Measurements from ENCODE around the gene SLC22A16. TPM values are rescaled to one million over a fixed set of nuclear protein-coding genes. Genes with fewer than 3 reads are reported as not detected.

Gene SLC22A16
- total and polyA plus RNA-seq, 2 experiments from 2014 or later = not detected

GRCh38 chr6:110425816-110426215, 50.6 kb downstream of the SLC22A16 start:
- no peaks in the 10 kb centered on the region for H3K4me1 ChIP-seq (ENCODE audit: insufficient read depth)
- H3K4me3 ChIP-seq = no peak overlapping the region
- H2AFZ ChIP-seq = no peak overlapping the region
- H3K27me3 ChIP-seq = no peaks in the 10 kb centered on the region
- no peaks in the 10 kb centered on the region for H4K20me1 ChIP-seq (ENCODE audit: insufficient read depth, poor library complexity, severe bottlenecking)
- H3K9me3 ChIP-seq (ENCODE audit: low read depth) = no peaks in the 10 kb centered on the region
- no peak for DNase-seq (ENCODE audit: low spot score)
- no peak for TF ChIP-seq EZH2phosphoT487 (IDR thresholded peaks at IDR 0.05; ENCODE audit: low read depth, severe bottlenecking, unreplicated experiment)
- WGBS (ENCODE audit: low lambda C conversion rate, missing lambda C conversion rate) = 48% methylated on average over 5 of the region's 5 CpGs
- no peaks in the 10 kb centered on the region for H3K79me2 ChIP-seq
- H3K27ac ChIP-seq = no peak overlapping the region
- no peak overlapping the region for H3K4me2 ChIP-seq
- no peaks in the 10 kb centered on the region for H3K9me2 ChIP-seq (replicated peaks; ENCODE audit: insufficient read depth)
- H3K36me3 ChIP-seq (replicated peaks; ENCODE audit: insufficient read depth, low read depth) = no peaks in the 10 kb centered on the region

- Histone ChIP-seq H3K9me2 (replicated peaks; ENCODE audit: insufficient read depth) (no peaks in the 10 kb centered on the region), H3K4me2 (no peak overlapping the region), H4K20me1 (ENCODE audit: insufficient read depth, poor library complexity, severe bottlenecking) (no peaks in the 10 kb centered on the region), H3K27ac (no peak overlapping the region), H3K4me3 (no peak overlapping the region), H3K79me2 (no peaks in the 10 kb centered on the region), H3K9me3 (ENCODE audit: low read depth) (no peaks in the 10 kb centered on the region), H3K27me3 (no peaks in the 10 kb centered on the region), H3K4me1 (ENCODE audit: insufficient read depth) (peaks cover 21% of the 10 kb centered on the region), H2AFZ (no peak overlapping the region), H3K36me3 (replicated peaks; ENCODE audit: insufficient read depth, low read depth) (no peaks in the 10 kb centered on the region)
- DNase-seq (ENCODE audit: low spot score) = no peak
- TF ChIP-seq EZH2 (IDR thresholded peaks at IDR 0.05; ENCODE audit: borderline replicate concordance) = no peak
- no peak for TF ChIP-seq EZH2phosphoT487 (IDR thresholded peaks at IDR 0.05; ENCODE audit: low read depth, severe bottlenecking, unreplicated experiment)
- no peak for TF ChIP-seq CTCF (IDR thresholded peaks at IDR 0.05; ENCODE audit: poor library complexity)
Measured at GRCh38 chr6:110422444-110422822, 54.0 kb downstream of the SLC22A16 start.

- no peak for DNase-seq (ENCODE audit: low spot score)
- 92% methylated on average over 4 of the region's 4 CpGs for WGBS (ENCODE audit: low lambda C conversion rate, missing lambda C conversion rate)
- Histone ChIP-seq H2AFZ (no peak overlapping the region), H3K79me2 (no peaks in the 10 kb centered on the region), H3K27ac (no peak overlapping the region), H3K9me2 (replicated peaks; ENCODE audit: insufficient read depth) (no peaks in the 10 kb centered on the region), H3K4me3 (no peak overlapping the region), H3K4me2 (no peak overlapping the region), H4K20me1 (ENCODE audit: insufficient read depth, poor library complexity, severe bottlenecking) (no peaks in the 10 kb centered on the region), H3K4me1 (ENCODE audit: insufficient read depth) (peaks cover 21% of the 10 kb centered on the region), H3K27me3 (no peaks in the 10 kb centered on the region), H3K9me3 (ENCODE audit: low read depth) (no peaks in the 10 kb centered on the region), H3K36me3 (replicated peaks; ENCODE audit: insufficient read depth, low read depth) (no peaks in the 10 kb centered on the region)
- TF ChIP-seq EZH2phosphoT487 (IDR thresholded peaks at IDR 0.05; ENCODE audit: low read depth, severe bottlenecking, unreplicated experiment) = no peak
- TF ChIP-seq CTCF (IDR thresholded peaks at IDR 0.05; ENCODE audit: poor library complexity) = no peak
- no peak for TF ChIP-seq EZH2 (IDR thresholded peaks at IDR 0.05; ENCODE audit: borderline replicate concordance)
Measured at GRCh38 chr6:110421749-110422443, 54.5 kb downstream of the SLC22A16 start.

- Histone ChIP-seq H3K9me2 (replicated peaks; ENCODE audit: insufficient read depth) (no peaks in the 10 kb centered on the region), H2AFZ (no peak overlapping the region), H3K36me3 (replicated peaks; ENCODE audit: insufficient read depth, low read depth) (no peaks in the 10 kb centered on the region), H3K79me2 (no peaks in the 10 kb centered on the region), H3K27me3 (no peaks in the 10 kb centered on the region), H3K4me2 (peak overlapping the region; percentile 68), H3K9me3 (ENCODE audit: low read depth) (no peaks in the 10 kb centered on the region), H3K4me1 (ENCODE audit: insufficient read depth) (peaks cover 21% of the 10 kb centered on the region), H3K27ac (peak overlapping the region; percentile 88), H3K4me3 (no peak overlapping the region), H4K20me1 (ENCODE audit: insufficient read depth, poor library complexity, severe bottlenecking) (no peaks in the 10 kb centered on the region)
- no peak for DNase-seq (ENCODE audit: low spot score)
- TF ChIP-seq CTCF (IDR thresholded peaks at IDR 0.05; ENCODE audit: poor library complexity) (no peak), EZH2 (IDR thresholded peaks at IDR 0.05; ENCODE audit: borderline replicate concordance) (no peak), EZH2phosphoT487 (IDR thresholded peaks at IDR 0.05; ENCODE audit: low read depth, severe bottlenecking, unreplicated experiment) (no peak)
- 62% methylated on average over 6 of the region's 6 CpGs for WGBS (ENCODE audit: low lambda C conversion rate, missing lambda C conversion rate)
Measured at GRCh38 chr6:110419028-110419739, 57.2 kb downstream of the SLC22A16 start.
